ENCODE measurements around the gene UNC5B. TPM values are rescaled to one million over a fixed set of nuclear protein-coding genes. Genes with fewer than 3 reads are reported as not detected.

UNC5B gene
- total RNA-seq, 1 experiment from 2014 or later, result 14.4 TPM

DNA sequence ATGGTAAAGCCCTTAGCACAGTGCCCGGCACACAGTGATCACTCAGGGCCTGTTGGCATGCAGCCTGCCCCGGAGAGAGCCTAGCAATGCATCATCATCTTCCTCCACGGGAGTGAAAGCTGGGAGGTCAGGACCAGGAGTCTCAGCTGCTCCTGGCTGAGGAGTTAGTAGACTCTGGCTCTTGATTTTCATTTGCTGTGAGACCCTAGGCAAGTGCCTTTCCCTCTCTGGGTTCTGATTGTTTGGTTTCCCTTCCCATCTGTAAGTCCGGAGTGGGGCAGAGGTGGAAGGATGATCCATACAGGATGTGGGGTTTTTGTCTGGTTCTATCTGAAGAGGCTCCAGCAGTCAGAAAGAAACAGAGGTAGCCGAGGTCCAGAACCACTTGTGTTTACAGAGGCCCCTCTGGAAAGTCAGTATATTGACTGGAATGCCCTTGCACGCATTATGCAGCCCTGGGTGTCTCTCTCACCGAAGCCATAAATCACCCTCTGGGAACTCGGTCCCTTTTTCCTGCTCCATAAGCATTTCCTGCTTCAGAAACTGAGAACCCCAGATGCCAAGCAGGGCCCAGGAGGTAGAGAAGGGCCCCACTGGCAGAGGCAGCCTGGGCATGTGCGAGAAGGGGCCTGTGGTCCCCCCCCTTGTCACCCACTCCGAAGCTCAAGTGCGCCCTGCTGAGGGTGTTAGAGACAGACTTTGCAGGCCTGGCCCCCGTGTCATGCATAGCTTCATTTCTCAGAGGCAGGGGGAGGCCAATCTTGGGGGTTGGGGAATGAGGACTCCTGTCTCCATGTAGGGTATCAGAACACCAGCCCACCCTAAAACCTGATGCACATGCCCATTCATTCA is 8.5 kb downstream of the UNC5B start:
- in situ Hi-C loops (cut with HindIII; ENCODE audit: low sequenced_read_pairs), result no loop called here
- DNase-seq (ENCODE audit: low spot score), result peak; percentile 11

GRCh38 chr10:71221586-71222202 is 9.3 kb downstream of the UNC5B start:
- peak; percentile 3 for DNase-seq (ENCODE audit: low spot score)
- in situ Hi-C loops (cut with HindIII; ENCODE audit: low sequenced_read_pairs), result no loop called here

DNA sequence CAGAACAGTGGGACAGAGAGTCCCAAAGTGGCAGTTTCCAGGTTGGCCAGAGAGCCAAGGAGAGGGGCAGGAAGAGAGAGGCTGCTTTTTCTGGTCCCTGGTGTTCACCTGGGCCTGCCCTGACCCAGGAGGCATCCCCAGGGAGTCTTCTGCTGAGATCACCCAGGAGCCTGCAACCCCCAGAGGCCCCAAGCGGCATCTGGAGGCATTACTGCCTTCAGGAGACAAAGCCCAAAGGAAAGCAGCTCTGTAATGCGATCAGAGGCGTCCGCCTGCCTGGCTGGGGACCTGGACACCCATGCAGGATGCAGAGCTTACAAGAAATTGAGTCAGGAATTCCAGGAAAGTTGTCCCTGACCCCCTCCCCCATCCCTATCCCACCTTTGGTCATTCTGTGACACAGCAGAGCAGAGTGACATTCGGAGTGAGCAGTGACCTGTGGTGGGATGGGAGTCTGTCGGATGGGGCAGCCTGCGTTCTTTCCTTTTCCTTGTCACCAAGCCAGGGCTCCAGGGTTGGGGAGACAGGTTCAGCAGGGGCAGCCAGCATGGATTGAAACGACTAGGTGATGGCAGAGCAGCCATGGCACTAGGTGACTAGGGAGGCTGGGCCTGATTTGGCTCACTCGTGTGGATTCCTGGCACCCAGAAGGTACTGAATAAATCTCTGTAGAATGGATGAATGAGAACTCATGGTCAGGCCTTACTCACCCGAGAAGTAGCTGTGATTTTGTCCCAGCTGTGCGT is 10.4 kb downstream of the UNC5B start:
- in situ Hi-C loops (cut with HindIII; ENCODE audit: low sequenced_read_pairs), result no loop called here
- DNase-seq (ENCODE audit: low spot score), result peak; percentile 39

DNA sequence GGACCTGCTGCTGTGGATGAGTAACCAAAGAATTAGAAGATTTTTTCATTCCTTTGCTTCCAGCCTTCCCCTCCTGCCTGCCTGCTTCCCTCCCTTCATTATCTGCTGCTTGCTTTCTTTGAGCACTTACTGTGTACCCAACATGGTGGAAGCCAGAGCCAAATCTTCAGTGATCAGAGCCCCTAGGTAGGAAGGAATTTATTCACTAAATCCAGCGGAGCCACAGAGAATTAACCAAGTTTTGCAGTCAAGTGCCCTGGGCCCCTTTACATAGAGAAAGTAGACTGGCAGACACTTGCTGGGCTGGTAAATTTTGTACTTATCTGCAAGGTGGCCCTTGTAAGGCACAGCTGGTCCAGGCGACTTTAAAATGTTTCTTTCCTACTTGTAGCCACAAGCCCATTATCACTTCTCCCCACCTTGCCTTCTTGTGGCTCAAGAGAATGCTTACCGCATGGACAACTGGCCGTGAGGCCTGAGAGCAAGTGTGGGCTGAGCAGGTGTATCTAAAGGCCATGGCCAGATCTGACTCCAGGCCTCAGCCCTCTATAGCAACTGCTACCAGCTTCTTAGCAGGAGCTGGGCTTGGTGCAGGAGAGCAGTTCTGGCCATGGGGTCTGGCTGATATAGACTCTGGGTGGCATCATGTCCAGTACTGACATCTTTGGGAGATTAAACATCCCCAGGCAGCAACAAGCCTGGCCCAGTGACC is 11.1 kb downstream of the UNC5B start:
- in situ Hi-C loops (cut with HindIII; ENCODE audit: low sequenced_read_pairs), result no loop called here
- peak; percentile 46 for DNase-seq (ENCODE audit: low spot score)

GRCh38 chr10:71225291-71226058 is 13.1 kb downstream of the UNC5B start:
- in situ Hi-C loops (cut with HindIII; ENCODE audit: low sequenced_read_pairs), result no loop called here
- DNase-seq (ENCODE audit: low spot score), result peak; percentile 93

GRCh38 chr10:71228875-71229675 is 16.7 kb downstream of the UNC5B start:
- in situ Hi-C loops (cut with HindIII; ENCODE audit: low sequenced_read_pairs), result no loop called here

GRCh38 chr10:71229726-71230655 is 17.6 kb downstream of the UNC5B start:
- DNase-seq (ENCODE audit: low spot score), result no peak
- in situ Hi-C loops (cut with HindIII; ENCODE audit: low sequenced_read_pairs), result no loop called here

More at GRCh38 chr10:71228875-71229675, 16.7 kb downstream of the UNC5B start:
- no peak for DNase-seq (ENCODE audit: low spot score)

DNA sequence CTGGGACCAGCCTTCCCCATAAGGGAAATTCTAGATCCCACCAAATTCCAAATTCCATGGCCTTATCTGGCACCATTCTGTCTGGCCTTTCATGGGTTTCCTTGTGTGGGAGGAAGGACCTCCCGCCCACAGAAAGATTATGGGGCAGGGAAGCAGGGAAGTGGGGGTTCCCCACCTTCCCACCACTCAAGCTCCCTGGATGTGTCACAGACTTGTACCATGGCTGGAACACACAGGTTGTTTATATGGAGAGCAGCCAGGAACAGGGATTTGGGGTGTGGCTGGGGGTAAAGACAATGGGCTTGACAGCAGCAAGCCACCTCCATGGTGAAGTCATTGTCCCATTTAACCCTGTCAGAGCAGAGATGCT is 18.3 kb downstream of the UNC5B start:
- in situ Hi-C loops (cut with HindIII; ENCODE audit: low sequenced_read_pairs), result no loop called here
- DNase-seq (ENCODE audit: low spot score), result no peak

GRCh38 chr10:71231206-71231605 is 18.8 kb downstream of the UNC5B start:
- in situ Hi-C loops (cut with HindIII; ENCODE audit: low sequenced_read_pairs), result no loop called here

GRCh38 chr10:71232089-71232998 is 20.0 kb downstream of the UNC5B start:
- in situ Hi-C loops (cut with HindIII; ENCODE audit: low sequenced_read_pairs), result no loop called here
- DNase-seq (ENCODE audit: low spot score), result peak; percentile 97

More at GRCh38 chr10:71231206-71231605, 18.8 kb downstream of the UNC5B start:
- no peak for DNase-seq (ENCODE audit: low spot score)

DNA sequence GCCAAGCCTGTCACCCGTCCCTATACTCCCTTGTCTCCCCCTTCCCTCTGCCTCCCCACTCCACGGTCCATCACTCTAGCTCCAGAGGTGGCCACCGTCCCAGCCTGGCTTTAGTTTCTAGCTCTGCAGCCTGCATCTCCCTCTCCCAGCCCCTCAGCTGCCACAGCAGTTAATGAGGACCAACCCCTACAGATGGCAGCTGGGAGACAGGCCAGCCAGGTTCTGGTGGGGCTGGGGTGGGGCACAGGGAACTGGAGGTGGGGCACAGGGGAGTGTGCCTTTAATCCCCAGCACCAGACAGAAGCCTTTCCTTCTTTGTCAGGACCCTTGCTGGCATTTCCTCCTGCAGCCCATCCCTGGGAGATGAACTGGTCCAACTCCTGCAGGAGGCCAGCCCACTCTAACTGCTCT is 21.1 kb downstream of the UNC5B start:
- in situ Hi-C loops (cut with HindIII; ENCODE audit: low sequenced_read_pairs), result no loop called here
- DNase-seq (ENCODE audit: low spot score), result no peak

GRCh38 chr10:71234004-71234894 is 21.9 kb downstream of the UNC5B start:
- DNase-seq (ENCODE audit: low spot score), result no peak
- in situ Hi-C loops (cut with HindIII; ENCODE audit: low sequenced_read_pairs), result no loop called here

- DNase-seq (ENCODE audit: low spot score), result no peak
- in situ Hi-C loops (cut with HindIII; ENCODE audit: low sequenced_read_pairs), result no loop called here
Measured at GRCh38 chr10:71234970-71235685, 22.8 kb downstream of the UNC5B start.

DNA sequence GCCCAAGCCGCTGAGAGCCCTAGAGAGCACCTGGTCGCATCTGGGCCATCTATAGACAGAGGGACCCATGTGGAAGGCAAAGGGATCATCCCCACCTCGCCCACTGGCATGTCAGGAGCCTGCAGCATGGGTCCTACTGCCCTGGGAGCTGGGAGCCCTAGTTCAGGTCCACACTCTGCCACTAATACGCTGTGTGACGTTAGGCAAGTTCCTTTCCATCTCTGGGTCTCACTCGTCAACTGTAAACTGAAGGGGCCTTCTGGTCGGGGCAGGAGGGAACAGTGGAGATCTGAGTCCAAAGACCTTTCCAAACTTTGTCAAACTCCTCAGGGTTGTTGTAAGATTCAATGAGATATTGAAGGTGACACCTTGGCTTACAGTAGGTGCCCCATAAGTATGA is 23.4 kb downstream of the UNC5B start:
- DNase-seq (ENCODE audit: low spot score), result no peak
- in situ Hi-C loops (cut with HindIII; ENCODE audit: low sequenced_read_pairs), result no loop called here
